Psoas muscle (tissue), 8 donors: Measurements from ENCODE around the gene MBOAT7. TPM values are rescaled to one million over a fixed set of nuclear protein-coding genes. Genes with fewer than 3 reads are reported as not detected.
"Not testable (repeated sequence)": the region's sequence is repeated elsewhere in the genome, so short reads cannot be mapped to it uniquely, and the experiment has no call there.

ENCODE experiments used
- ATAC-seq, 4 donors: fragments of 200-7000 bp; cut with Tn5 transposase; one replicate each; pipeline ENCODE4 v1.9.1; 2020; ENCODE audit warnings: moderate library complexity in 3 of 4, mild to moderate bottlenecking in 2 of 4
- DNase-seq, 2 donors: peaks; one replicate each; pipeline ENCODE4 v3.0.0-alpha.2; 2020
- H3K27ac ChIP-seq: fragments of 200-600 bp; one replicate; pipeline ENCODE4 v1.8.0; 2022
- H3K27me3 ChIP-seq, 3 donors: fragments of 200-600 bp in 1 of 3; one replicate each; pipeline versions ENCODE4 v1.6.1 to v1.8.0; 2013 to 2022; ENCODE audit warnings: low read length in 2 of 3, mild to moderate bottlenecking in 2 of 3, moderate library complexity in 1 of 3; ENCODE audit not compliant: insufficient read depth in 3 of 3
- H3K36me3 ChIP-seq, 2 donors: fragments of 200-600 bp in 1 of 2; one replicate each; pipeline versions ENCODE4 v1.6.1 to v1.8.0; 2013 to 2022; ENCODE audit warnings: low read depth in 1 of 2, mild to moderate bottlenecking in 1 of 2, moderate library complexity in 1 of 2; ENCODE audit not compliant: insufficient read depth in 1 of 2
- H3K4me1 ChIP-seq: fragments of 200-600 bp; one replicate; pipeline ENCODE4 v1.8.0; 2022
- H3K4me3 ChIP-seq: fragments of 200-600 bp; one replicate; pipeline ENCODE4 v1.8.0; 2022; ENCODE audit warnings: mild to moderate bottlenecking
- H3K9me3 ChIP-seq: fragments of 200-600 bp; one replicate; pipeline ENCODE4 v1.8.0; 2022
- WGBS, 3 donors: extraction: QIAGEN DNeasy Blood & Tissue Kit; methylation state at CpG; one replicate each; pipeline versions ENCODE4 v1.1.6 to v1.1.7; 2013; 5-methylcytosine and 5-hydroxymethylcytosine counted together
- intact Hi-C, 2 donors: fragments of 100-400 bp; cut with DNase I; formaldehyde crosslinking; loops; one replicate each; pipeline versions ENCODE4 v1.11.0 to v1.14.2; 2022
- polyA plus RNA-seq, 3 donors: library from polyadenylated mRNA; stranded (reverse); fragments of 200-250 nt; gene quantifications; one replicate each; pipeline ENCODE4 v1.2.3, GENCODE V29; 2013
- total RNA-seq, 4 donors: library from RNA; stranded (reverse); fragmentation: NEBNext Ultra II Directional in 2 of 4; extraction: Animal tissue kit (Norgen Biotek cat#: 25700) in 2 of 4; gene quantifications; one replicate each; pipeline versions ENCODE4 v1.2.1 to v1.2.4, GENCODE V29; 2021 to 2023
- TF ChIP-seq, protein P1 (sequence below): fragments of 200-600 bp; IDR thresholded peaks from one replicate; pipeline ENCODE4 v1.8.0; 2022; ENCODE audit warnings: antibody characterized with exemption
- donor health status: healthy with polysubstance abuse.
- donor health status: DM: no; HTN: no; CAD: no; lungs with moderate emphysema.
- donor health status: Bipolar disorder and iron deficiency.
- donor health status: healthy.
- donor health status: DM: yes; HTN: yes; CAD: no.
- donor health status: DM: no; HTN: no; CAD: no.
- donor health status: DM: no; HTN: no; CAD: no.
- donor health status: DM: yes; HTN: yes; CAD: no.

Gene MBOAT7
- total and polyA plus RNA-seq, 7 donors: 6.2 to 17.8 (median 10.1) TPM

DNA sequence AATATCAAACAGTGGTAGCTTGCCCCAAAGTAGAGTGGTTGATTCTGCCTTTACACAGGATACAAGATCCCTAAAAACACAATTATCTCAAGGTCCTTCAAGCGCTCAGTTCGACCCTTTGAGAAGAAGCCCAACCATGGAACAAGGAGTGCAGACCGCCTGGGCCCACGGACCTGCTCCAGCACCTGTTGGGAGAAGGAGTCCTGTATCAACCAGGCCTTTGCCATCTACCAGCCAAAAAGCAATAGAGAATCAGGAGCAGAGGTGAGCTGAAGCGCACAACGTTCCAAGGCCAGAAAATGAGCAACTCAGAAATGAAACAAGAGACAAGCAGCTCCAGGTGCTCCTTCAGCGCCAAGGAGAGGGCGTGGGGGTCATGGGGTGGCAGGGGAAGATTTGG lies 39.8 kb upstream of the MBOAT7 start:
- H3K9me3 ChIP-seq: no peaks in the 10 kb centered on the region
- no peaks in the 10 kb centered on the region for H3K36me3 ChIP-seq
- H3K27me3 ChIP-seq: peaks cover 0 to 12% (median 2%) of the 10 kb centered on the region in 3 donors
- no peak for DNase-seq
- no peak overlapping the region for H3K27ac ChIP-seq
- TF ChIP-seq, protein P1, sequence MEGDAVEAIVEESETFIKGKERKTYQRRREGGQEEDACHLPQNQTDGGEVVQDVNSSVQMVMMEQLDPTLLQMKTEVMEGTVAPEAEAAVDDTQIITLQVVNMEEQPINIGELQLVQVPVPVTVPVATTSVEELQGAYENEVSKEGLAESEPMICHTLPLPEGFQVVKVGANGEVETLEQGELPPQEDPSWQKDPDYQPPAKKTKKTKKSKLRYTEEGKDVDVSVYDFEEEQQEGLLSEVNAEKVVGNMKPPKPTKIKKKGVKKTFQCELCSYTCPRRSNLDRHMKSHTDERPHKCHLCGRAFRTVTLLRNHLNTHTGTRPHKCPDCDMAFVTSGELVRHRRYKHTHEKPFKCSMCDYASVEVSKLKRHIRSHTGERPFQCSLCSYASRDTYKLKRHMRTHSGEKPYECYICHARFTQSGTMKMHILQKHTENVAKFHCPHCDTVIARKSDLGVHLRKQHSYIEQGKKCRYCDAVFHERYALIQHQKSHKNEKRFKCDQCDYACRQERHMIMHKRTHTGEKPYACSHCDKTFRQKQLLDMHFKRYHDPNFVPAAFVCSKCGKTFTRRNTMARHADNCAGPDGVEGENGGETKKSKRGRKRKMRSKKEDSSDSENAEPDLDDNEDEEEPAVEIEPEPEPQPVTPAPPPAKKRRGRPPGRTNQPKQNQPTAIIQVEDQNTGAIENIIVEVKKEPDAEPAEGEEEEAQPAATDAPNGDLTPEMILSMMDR: no peak
- ATAC-seq: no peak
- intact Hi-C loops: no loop called here
- 82 to 86% (median 85%) methylated on average over 8 of the region's 8 CpGs for WGBS, 3 donors
- no peaks in the 10 kb centered on the region for H3K4me1 ChIP-seq
- no peak overlapping the region for H3K4me3 ChIP-seq

DNA sequence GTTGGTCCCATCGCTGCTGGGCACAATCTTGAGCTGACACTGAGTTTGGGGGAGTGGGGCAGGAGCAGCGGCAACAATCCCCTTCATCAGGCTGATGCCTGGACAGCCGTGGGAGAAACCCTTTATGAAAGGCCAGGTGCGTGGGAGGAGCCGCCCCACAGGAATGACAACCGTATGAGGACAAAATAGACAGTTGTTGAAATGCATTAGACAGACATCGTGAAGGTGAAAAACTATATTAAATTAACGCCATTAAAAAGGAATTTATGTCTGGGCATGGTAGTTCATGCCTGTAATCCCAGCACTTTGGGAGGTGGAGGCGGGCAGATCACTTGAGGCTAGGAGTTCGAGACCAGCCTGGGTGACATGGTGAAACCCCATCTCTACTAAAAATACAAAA lies 35.2 kb upstream of the MBOAT7 start:
- H3K27ac ChIP-seq, H3K36me3 ChIP-seq, DNase-seq, ATAC-seq, H3K9me3 ChIP-seq, intact Hi-C loops, H3K4me1 ChIP-seq, H3K4me3 ChIP-seq, H3K27me3 ChIP-seq: not testable (repeated sequence)
- 73 to 76% (median 76%) methylated on average over 9 to 10 of the region's 10 CpGs for WGBS, 3 donors

DNA sequence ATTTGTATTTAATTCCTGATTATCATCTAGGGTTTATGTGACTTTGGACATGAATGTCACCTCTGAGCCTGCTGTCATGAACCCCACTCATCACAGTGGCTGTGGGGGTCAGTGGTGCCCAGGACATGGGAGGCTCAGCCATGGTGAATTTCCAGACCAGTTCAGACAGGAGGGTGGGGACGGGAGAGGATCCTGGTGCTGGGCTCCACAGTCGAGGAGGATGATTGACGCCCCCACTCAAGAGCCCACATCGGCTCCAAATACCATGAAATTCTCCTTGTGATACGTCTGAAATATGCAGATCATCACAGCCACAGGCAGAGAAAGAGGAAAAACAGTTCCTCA lies 34.5 kb upstream of the MBOAT7 start:
- DNase-seq, H3K36me3 ChIP-seq, ATAC-seq, H3K27me3 ChIP-seq, H3K4me1 ChIP-seq, H3K9me3 ChIP-seq, H3K4me3 ChIP-seq, H3K27ac ChIP-seq: not testable (repeated sequence)
- WGBS, 3 donors: 34 to 46% (median 40%) methylated on average over 5 of the region's 5 CpGs
- intact Hi-C loops: loop anchor here in 1 of 2 donors (2.0 kb wide), 1 partner anchor 21 kb away; no protein-coding TSS in a partner anchor

DNA sequence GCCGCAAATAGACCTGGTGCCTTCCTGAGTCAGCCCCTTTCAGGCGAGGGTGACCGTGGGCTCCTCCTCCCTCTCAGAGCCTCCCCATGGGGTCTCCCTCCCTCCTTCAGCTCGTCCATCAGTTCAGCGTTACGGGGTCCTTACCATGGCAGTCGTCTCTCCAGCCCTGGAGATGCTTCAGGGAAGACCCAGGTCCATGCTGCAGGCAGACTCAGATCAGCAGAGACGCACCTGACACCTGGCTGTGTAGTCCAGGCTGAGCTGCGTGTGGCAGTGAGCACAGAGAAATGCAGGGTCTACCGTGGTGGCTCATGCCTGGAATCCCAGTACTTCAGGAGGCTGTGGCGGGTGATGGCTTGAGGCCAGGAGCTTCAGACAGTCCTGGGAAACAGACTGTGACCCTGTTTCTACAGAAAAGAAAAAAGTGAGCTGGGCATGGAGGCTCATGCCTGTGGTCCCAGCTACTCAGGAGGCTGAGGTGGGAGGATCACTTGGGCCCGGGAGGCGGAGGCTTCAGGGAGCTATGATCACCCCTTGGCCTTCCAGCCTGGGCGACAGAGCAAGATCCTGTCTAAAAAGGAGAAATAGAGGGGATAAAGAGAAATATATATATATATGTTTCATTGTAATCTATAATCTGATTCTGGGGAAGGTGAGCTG lies 34.0 kb upstream of the MBOAT7 start:
- 41 to 47% (median 43%) methylated on average over 13 to 14 of the region's 14 CpGs for WGBS, 3 donors
- H3K27me3 ChIP-seq, DNase-seq, H3K4me1 ChIP-seq, H3K4me3 ChIP-seq, H3K36me3 ChIP-seq, H3K9me3 ChIP-seq, H3K27ac ChIP-seq: not testable (repeated sequence)
- intact Hi-C loops: loop anchor here in 1 of 2 donors (2.0 kb wide), 1 partner anchor 21 kb away; no protein-coding TSS in a partner anchor
- peak in 1 of 4 donors; percentile 22 for ATAC-seq

DNA sequence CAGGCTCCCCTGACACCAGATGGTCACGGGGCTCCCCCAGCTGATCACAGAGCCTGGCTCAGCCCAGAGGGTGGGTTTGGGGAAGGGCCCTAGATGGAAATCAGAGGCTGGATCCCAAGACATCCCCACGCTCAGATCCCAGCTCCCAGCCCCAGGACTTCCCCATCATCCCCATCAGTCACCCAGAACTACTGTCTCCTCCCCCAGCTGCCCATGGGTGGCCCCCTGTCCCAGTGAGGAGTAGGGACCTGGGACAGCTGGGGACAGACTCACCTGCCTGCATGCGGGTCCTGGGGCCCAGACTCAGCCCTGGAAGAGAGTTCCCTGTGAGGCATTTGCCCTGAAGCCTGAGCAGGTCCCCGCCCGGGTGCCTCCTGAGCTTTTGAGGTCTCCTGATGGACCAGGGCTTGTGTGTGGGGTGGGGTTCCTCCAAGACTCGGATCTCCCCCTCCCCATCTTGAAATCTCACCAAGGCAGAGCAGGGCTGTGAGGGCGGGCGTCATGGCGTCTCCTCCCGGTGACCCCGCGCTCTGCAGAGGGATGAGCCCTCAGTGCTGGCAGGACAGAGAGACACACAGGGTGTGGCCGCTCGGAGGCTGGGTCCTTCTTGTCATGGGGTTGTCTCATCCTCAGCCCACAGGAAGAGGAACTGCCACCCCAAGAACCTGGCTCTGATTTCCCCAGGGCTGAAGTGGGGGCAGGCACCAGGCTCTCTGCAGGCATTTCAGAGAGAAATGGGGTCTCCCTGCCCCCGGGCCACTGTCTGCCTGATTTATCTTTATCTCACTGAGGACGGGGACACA lies 33.3 kb upstream of the MBOAT7 start, which contains the start of gene LILRB3:
Gene LILRB3, minus strand, starts transcription at position 534 of the 803 bp plus-strand sequence. Its CDS starts 31 bp downstream, at position 503.
- H3K4me1 ChIP-seq, H3K4me3 ChIP-seq, H3K36me3 ChIP-seq, H3K27ac ChIP-seq, DNase-seq, H3K27me3 ChIP-seq, H3K9me3 ChIP-seq: not testable (repeated sequence)
- 51 to 64% (median 58%) methylated on average over 14 to 16 of the region's 16 CpGs for WGBS, 3 donors
- intact Hi-C loops: loop anchor here in 1 of 2 donors (2.0 kb wide), 1 partner anchor 22 kb away; no protein-coding TSS in a partner anchor
- peak in 3 of 4 donors; percentile 42 to 55 (median 44) for ATAC-seq

DNA sequence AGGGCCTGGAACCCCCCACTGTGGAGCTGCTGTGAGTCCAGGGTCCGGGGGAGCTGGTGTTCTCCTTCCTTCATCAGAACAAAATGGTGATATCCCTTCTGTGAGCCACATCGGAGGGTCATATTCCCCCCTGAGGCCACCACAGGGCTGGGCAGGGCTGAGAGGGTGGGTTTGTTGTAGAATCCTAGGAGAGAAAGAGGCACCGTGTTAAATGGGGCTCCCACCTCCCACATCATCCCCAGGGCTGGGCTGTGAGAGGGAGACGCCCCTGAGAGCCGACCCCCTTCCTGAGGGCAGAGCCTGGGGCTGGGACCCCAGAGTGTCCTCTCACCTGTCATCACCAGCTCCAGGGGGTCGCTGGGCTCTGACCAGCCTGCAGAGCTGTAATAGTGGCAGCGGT lies 32.6 kb upstream of the MBOAT7 start:
- ATAC-seq: peak in 2 of 4 donors; percentile 11 to 15

DNA sequence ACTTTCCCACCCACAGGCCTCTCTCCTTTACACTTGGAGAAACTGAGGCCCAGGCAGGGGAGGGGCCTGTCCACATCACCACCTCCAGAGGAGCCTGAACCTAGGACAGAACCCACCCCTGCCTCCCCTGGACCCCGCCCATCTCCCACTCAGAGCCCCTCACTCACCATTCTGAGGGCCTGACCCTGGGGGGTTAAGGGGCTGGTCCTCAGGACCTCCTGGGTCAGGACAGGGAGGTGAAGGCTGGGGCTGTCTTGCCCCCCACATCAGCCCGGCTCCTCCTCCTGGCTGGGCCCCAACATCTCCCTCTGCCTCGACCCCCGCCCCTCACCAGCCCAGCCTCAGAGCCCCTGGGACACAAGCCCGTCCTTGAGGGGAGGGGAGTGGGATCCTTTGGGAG lies 30.3 kb upstream of the MBOAT7 start:
- H3K4me1 ChIP-seq, DNase-seq, H3K27me3 ChIP-seq, H3K36me3 ChIP-seq, H3K27ac ChIP-seq, ATAC-seq, H3K4me3 ChIP-seq, H3K9me3 ChIP-seq: not testable (repeated sequence)
- intact Hi-C loops: loop anchor here in 1 of 2 donors (2.0 kb wide), 1 partner anchor 21 kb away; no protein-coding TSS in a partner anchor
- WGBS, 3 donors: 65 to 100% methylated on average over 1 to 5 of the region's 5 CpGs; no CpG with 5 or more reads in 1 of the 3 donors

More for the DNA sequence above, 32.6 kb upstream of the MBOAT7 start:
- not testable (repeated sequence) for H3K4me1 ChIP-seq, DNase-seq, H3K4me3 ChIP-seq, H3K36me3 ChIP-seq, H3K9me3 ChIP-seq, H3K27ac ChIP-seq, H3K27me3 ChIP-seq
- intact Hi-C loops: loop anchor here in 1 of 2 donors (2.0 kb wide), 1 partner anchor 23 kb away; no protein-coding TSS in a partner anchor
- WGBS, 3 donors: 70 to 76% (median 76%) methylated on average over 3 to 7 of the region's 7 CpGs
